HG02870 (cell line): ENCODE data around the gene RAI14.
A peak's percentile ranks its signal among the peaks of the same experiment; 100 is the strongest.

ENCODE experiments used
- ATAC-seq: cut with Tn5 transposase; IDR thresholded peaks from one replicate; pipeline ENCODE4 v1.9.1; 2021; ENCODE audit warnings: mild to moderate bottlenecking, moderate library complexity; ENCODE audit not compliant: unreplicated experiment

RAI14 gene

GRCh38 chr5:34639852-34640626 is 16.1 kb upstream of the RAI14 start:
- no peak for ATAC-seq

GRCh38 chr5:34648039-34648839 is 7.9 kb upstream of the RAI14 start:
- no peak for ATAC-seq

- ATAC-seq = no peak
Measured at GRCh38 chr5:34648840-34649158, 7.3 kb upstream of the RAI14 start.

- no peak for ATAC-seq
Measured at GRCh38 chr5:34651791-34652190, 4.3 kb upstream of the RAI14 start.

GRCh38 chr5:34652466-34652865 is 3.7 kb upstream of the RAI14 start:
- no peak for ATAC-seq

- no peak for ATAC-seq
Measured at GRCh38 chr5:34652914-34653313, 3.2 kb upstream of the RAI14 start.

- ATAC-seq = no peak
Measured at GRCh38 chr5:34653708-34654107, 2.4 kb upstream of the RAI14 start.

- ATAC-seq = peak; percentile 38
Measured at GRCh38 chr5:34655354-34655991, 655 bp upstream of the RAI14 start.

GRCh38 chr5:34656700-34657273 is 659 bp downstream of the RAI14 start:
- ATAC-seq = peak; percentile 24

GRCh38 chr5:34657274-34657921 is 1.3 kb downstream of the RAI14 start:
- no peak for ATAC-seq

GRCh38 chr5:34657988-34658387 is 1.9 kb downstream of the RAI14 start:
- ATAC-seq = no peak

- ATAC-seq = no peak
Measured at GRCh38 chr5:34659168-34659567, 3.0 kb downstream of the RAI14 start.

GRCh38 chr5:34660444-34660843 is 4.3 kb downstream of the RAI14 start:
- ATAC-seq = no peak

GRCh38 chr5:34663771-34664496 is 7.8 kb downstream of the RAI14 start:
- no peak for ATAC-seq

GRCh38 chr5:34666392-34667080 is 10.4 kb downstream of the RAI14 start:
- no peak for ATAC-seq

GRCh38 chr5:34667705-34668104 is 11.6 kb downstream of the RAI14 start:
- ATAC-seq = no peak

GRCh38 chr5:34669931-34670516 is 13.9 kb downstream of the RAI14 start:
- no peak for ATAC-seq

GRCh38 chr5:34672196-34672595 is 16.1 kb downstream of the RAI14 start:
- no peak for ATAC-seq

- no peak for ATAC-seq
Measured at GRCh38 chr5:34673463-34674125, 17.5 kb downstream of the RAI14 start.
